ENCODE results near the gene IKZF1.
A peak's percentile ranks its signal among the peaks of the same experiment; 100 is the strongest.

The IKZF1 gene

GRCh38 chr7:50356945-50357268 is 52.4 kb downstream of the IKZF1 start:
- DNase-seq: no peak

GRCh38 chr7:50357426-50357825 is 52.9 kb downstream of the IKZF1 start:
- no peak for DNase-seq

- DNase-seq: no peak
Observed at GRCh38 chr7:50358041-50358705, 53.7 kb downstream of the IKZF1 start.

GRCh38 chr7:50358779-50359178 is 54.3 kb downstream of the IKZF1 start:
- no peak for DNase-seq

GRCh38 chr7:50359258-50359994 is 54.9 kb downstream of the IKZF1 start:
- DNase-seq: no peak

- no peak for DNase-seq
Observed at GRCh38 chr7:50359995-50360925, 55.7 kb downstream of the IKZF1 start.

GRCh38 chr7:50362142-50362541 is 57.6 kb downstream of the IKZF1 start:
- no peak for DNase-seq

- DNase-seq: no peak
Observed at GRCh38 chr7:50362712-50363282, 58.3 kb downstream of the IKZF1 start.

- no peak for DNase-seq
Observed at GRCh38 chr7:50363327-50364060, 59.0 kb downstream of the IKZF1 start.

- DNase-seq: no peak
Observed at GRCh38 chr7:50364645-50365044, 60.1 kb downstream of the IKZF1 start.

GRCh38 chr7:50366311-50366710 is 61.8 kb downstream of the IKZF1 start:
- no peak for DNase-seq

- DNase-seq: no peak
Observed at GRCh38 chr7:50367100-50367499, 62.6 kb downstream of the IKZF1 start.

- no peak for DNase-seq
Observed at GRCh38 chr7:50367570-50367969, 63.1 kb downstream of the IKZF1 start.

- DNase-seq: no peak
Observed at GRCh38 chr7:50368366-50368765, 63.9 kb downstream of the IKZF1 start.

- DNase-seq: no peak
Observed at GRCh38 chr7:50369143-50370026, 64.9 kb downstream of the IKZF1 start.

GRCh38 chr7:50370884-50371283 is 66.4 kb downstream of the IKZF1 start:
- no peak for DNase-seq

GRCh38 chr7:50371551-50372021 is 67.1 kb downstream of the IKZF1 start:
- no peak for DNase-seq

GRCh38 chr7:50372923-50373322 is 68.4 kb downstream of the IKZF1 start:
- DNase-seq: no peak

GRCh38 chr7:50376056-50376820 is 71.7 kb downstream of the IKZF1 start:
- no peak for DNase-seq

- DNase-seq: no peak
Observed at GRCh38 chr7:50377356-50377755, 72.8 kb downstream of the IKZF1 start.

GRCh38 chr7:50379082-50379481 is 74.6 kb downstream of the IKZF1 start:
- DNase-seq: peak; percentile 96
